RCC 7860 (cell line): ENCODE measurements around the gene LSM3.
"Not testable (repeated sequence)": the region's sequence is repeated elsewhere in the genome, so short reads cannot be mapped to it uniquely, and the experiment has no call there.

Experiments used
- DNase-seq: peaks from one replicate; pipeline ENCODE4 v3.0.0-alpha.2; 2015; ENCODE audit warnings: low spot score
- FAIRE-seq: peaks from 2 replicates; lab custom pipeline; 2012; peaks lifted over from hg19 to GRCh38; lab: Jason Lieb, UNC

LSM3 gene

DNA sequence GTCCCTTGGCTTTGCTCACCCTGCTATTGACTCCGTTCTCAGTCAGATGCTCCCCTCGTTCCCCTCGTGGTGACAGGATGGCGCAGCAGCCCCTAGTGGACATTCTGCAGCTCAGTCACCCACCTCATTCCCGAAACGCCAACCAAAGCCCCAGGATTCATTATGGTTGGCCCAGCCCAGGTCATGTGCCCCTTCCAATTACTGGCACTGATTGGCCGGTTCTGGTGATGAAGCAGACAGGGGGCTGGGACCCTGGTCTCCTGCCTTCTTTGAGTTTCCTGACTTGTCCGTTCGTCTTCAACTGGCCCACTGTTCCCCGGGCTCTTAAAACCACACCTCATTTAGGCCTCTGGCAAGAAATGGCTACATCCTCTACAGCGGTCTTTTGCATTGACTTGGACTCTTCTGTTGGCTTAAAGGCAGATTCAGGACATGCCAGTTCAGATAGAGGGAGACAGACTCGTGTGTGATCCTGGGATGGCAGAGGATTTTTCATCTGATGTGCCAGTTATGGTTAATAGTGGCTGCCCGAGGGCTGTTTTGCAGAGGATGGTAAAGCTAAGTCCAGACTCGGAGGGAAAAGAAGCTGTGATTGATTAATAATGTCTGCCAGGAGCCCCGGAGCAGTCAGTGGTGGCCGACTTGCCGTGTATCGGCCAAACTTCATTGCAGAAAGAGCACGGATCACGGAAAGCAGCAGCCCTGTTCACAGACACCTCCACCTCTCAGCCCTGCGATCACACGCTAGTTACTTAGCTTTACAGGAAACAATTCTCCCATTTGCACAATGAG, 37.8 kb downstream of the LSM3 start:
- no peak for DNase-seq
- FAIRE-seq: no peak

DNA sequence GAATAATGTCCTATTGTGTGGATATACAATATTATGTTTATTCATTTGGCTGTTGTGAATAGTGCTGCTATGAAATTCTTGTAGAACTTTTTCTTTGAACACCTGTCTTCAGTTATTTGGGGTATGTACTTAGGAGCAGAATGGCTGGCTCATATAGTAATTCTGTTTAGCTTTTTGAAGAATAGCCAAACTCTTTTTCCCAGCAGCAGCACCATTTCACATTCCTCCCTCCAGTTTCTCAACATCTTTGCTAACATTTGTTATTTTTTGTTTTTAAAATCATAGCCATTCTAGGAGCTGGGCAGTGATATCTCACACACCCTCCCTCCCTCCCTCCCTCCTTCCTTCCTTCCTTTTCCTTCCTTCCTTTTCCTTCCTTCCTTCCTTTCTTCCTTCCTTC, 39.7 kb downstream of the LSM3 start:
- no peak for FAIRE-seq

DNA sequence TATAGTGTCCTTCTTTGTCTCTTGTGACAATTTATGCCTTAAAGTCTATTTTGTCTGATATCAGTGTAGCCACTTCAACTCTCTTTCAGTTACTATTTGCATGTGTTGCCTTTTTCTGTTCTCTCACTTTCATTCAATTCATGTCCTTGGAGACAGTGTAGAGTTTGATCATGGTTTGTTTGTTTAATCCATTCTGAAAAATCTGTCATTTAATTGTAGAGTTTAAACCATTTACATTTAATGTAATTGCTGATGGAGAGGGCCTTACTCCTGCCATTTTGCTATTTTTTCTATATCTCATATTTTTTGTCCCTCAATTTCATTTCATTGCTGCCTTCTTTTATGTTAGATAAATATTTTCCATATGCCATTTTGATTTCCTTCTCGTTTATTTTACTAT, 42.3 kb downstream of the LSM3 start:
- DNase-seq: no peak
- FAIRE-seq: no peak

More for the DNA sequence above, 39.7 kb downstream of the LSM3 start:
- no peak for DNase-seq

DNA sequence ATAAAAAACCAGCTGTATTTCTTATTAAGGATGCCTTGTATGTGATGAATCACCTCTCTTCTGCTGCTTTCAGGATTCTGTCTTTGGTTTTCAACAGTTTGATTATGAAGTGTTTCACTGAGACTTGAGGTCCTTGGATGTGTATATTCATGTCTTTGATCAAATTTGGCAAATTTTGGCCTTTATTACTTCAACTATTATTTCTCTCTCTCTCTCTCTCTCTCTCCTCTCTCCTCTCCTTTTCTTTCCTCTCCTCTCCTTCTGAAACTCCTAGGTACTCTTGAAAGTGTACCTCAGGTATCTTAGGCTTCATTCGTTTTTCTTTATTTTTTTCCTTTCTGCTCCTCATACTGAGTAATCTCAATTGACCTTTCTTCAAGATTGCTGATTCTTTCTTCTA, 43.3 kb downstream of the LSM3 start:
- FAIRE-seq: no peak
- no peak for DNase-seq

DNA sequence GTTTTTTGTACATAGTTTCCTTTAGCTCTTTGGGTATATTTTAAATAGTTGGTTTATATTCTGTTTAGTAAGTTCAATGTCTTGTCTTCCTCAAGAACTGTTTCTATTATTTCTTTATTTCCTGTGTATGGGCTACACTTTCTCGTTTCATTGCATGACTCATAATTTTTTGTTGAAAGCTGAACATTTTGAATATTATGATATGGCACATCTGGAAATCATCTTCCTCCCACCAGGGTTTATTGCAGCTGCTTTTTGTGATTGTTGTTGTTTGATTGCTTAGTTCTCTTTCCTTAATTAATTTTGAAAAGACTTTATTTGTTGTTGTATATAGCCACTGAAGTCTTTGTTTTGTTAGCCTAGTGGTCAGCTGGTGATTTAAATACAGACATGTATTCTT, 43.8 kb downstream of the LSM3 start:
- no peak for DNase-seq
- FAIRE-seq: no peak

DNA sequence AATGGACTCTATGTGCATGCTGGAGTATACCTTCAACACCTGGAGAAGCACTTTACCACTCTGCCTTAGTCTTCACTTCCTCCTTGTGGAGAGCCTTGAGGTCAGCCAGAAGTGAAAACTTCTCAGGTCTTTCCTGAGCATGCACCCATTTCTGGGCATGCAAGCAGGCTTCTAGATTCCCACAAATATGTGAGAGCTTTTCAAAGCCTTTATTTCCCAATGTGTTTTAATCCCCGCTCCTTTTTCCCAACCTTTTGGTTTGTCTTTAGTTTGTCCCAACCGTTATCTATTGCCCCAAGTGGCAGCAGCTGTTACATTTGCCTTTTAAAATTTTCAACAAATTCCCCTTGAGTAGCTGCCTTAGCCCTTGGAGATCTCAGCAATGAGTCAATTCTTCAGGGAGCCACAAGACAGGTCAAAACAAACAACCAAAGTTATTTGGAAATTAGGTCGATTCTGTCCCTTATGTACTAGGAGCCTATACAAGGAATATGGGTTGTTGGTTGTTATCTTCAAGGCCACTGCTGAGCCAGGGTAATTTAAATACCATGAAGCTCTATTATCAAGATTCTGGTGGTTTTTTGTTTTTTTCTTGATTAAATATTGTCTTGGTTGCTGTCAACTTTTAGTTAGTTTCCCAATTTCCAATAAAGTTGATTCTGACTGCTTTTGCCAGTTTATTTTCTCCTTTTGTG, 44.4 kb downstream of the LSM3 start:
- FAIRE-seq: no peak
- DNase-seq: no peak

DNA sequence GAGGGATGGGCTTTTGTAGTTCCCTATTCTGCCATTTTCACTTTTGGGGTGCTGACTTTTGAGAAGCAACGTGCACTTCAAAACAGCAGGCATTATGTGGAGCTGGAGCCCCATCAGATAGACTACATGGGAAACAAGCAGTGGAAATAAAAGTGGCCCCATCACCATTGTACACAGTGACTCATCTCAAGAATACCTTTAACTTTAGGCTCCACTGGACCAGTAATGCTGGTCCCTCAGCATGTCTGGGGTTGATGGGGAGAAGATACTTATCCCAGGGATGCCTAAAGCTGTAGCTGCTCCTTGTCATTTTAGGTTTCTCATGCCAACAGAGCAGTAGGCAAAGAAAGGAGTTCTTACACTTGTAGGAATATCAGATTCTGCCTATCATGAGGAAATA, 45.0 kb downstream of the LSM3 start:
- no peak for DNase-seq
- no peak for FAIRE-seq

DNA sequence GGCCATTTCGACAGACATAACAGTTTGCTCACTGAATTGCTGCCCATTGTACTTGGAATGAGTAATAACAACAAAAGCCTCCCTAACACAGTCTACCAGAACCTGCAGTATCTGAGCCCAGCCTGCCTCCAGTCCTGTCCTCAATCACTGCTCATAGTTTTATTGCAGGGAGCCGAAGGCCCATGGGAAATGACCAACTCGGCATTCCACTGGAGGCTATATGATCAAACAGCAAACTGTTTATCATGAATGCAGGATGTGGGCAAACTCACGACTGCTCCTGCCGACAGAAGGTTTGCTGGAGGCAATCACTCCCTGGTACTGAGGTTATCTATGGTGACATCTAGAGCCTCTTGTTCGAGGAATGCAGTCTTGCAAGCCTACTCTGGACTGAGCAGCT, 46.3 kb downstream of the LSM3 start:
- DNase-seq: no peak
- no peak for FAIRE-seq

DNA sequence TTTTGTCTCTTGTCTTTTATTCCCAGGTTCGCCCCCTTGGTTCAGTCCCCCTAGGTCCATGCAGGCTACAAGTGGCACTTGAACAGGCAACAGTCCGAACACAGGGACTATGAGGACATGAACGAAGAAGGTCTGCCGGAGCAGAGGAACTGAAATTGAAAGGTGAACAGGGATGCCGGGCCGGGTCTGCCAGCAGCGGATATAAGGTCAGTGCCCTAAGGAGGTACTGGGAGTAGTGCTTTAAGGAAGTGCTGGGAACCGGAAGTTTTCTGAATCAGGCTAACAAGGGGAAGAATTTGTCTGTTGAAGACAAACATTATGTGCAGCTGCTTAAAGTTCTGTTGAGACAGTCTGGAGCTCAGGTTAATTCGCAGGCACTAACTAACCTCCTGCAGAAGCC, 46.8 kb downstream of the LSM3 start:
- no peak for FAIRE-seq
- no peak for DNase-seq

DNA sequence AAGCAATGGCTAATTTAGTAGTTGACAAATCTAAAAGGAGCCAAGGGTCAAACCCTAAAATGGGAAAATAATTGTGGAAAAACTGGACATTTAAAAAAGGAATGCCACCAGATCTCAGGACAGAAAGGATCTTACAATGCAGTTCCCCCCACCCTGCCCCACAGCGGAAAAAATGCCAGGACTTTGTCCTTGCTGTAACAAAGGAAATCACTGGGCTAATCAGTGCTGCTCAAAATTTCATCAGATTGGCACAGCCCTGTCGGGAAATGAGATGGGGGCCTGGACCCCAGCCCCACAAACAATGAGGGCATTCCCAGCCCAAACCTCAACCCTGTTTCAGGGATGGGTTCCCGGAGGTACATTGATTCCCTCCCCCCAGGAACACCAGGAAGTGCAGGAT, 47.7 kb downstream of the LSM3 start:
- not testable (repeated sequence) for DNase-seq, FAIRE-seq

DNA sequence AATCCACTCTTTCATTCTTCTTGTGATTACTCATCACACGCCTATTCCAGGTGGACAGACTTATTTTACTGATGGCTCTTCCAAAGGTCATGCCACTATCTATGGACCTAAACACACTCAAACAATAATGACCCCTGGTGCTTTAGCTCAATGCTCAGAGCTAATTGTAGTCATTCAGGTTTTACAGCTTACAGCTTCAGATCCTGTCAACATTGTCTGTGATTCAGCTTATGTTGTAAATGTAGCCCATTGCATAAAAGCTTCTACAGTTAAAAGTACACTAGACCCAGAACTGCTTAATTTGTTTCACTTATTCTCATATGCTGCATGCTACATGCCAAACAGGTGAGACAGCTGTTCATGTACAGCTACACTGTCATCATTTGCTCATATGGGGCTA, 49.2 kb downstream of the LSM3 start:
- FAIRE-seq: no peak
- no peak for DNase-seq

DNA sequence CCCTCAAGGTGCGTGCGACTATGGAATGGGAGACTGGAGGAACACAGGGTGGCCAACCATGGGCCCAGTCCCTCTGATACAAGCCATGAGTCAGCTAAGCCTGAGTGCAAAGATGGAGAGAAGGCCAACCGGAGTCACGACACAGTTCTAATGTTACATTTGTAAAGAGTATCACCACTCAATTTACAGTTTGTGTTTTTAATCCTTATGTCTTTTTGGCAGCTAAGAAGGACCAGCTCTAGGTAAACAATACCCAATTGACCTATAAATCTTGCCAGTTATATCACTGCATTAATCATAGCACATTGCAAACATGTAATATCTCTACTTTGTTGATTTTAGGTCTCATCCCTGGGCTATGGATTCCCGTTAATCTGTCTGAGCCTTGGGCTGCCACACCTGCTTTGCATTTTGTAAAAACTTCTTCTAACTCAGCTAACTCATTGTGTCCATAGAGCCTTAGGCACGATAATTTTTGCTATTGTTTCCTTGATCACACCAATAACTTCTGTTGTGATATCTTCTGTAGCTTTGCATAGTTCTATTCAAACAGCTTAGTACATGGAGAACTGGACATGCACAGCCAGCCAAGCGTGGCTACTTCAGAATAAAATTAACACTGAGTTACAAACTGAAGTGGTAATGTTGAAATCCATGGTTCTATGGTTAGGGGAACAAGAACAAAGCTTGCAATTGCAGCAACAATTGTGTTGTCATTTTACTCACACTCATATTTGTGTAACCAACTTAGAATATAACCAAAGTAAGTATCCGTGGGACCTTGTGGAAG, 50.3 kb downstream of the LSM3 start:
- DNase-seq: no peak
- FAIRE-seq: no peak

DNA sequence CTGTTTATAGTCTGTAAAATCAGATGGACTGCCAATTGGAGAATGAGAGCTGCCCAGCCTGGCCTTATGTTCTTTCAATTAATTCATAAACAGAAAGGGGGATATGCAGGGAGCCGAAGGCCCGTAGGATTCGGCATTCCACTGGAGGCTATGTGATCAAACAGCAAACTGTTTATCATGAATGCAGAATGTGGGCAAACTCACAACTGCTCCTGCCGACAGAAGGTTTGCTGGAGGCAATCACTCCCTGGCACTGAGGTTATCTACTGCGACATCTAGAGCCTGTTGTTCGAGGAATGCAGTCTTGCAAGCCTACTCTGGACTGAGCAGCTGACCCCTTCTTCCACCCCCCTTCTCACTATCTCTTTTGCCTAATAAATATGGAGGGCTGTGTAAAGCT, 51.1 kb downstream of the LSM3 start:
- not testable (repeated sequence) for DNase-seq, FAIRE-seq

DNA sequence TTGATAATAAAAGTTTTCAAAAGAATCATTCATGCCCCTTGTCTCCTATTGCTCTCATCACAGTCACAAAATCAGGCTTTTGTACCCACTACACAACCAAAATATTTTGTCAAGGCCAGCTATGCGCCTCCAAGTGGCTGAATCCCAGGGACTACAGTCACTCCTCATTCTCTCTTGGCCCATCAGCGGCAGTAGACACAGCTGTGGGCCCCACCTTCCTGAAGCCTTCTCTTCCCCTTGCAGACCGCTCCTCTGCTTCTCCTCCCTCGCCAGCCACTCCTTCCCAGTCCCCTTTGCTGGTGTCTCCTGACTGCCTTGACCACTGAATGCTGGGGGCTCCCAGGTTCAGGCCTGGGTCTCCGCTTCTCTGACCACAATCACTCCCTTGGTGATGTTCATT, 52.1 kb downstream of the LSM3 start:
- no peak for FAIRE-seq
- no peak for DNase-seq

DNA sequence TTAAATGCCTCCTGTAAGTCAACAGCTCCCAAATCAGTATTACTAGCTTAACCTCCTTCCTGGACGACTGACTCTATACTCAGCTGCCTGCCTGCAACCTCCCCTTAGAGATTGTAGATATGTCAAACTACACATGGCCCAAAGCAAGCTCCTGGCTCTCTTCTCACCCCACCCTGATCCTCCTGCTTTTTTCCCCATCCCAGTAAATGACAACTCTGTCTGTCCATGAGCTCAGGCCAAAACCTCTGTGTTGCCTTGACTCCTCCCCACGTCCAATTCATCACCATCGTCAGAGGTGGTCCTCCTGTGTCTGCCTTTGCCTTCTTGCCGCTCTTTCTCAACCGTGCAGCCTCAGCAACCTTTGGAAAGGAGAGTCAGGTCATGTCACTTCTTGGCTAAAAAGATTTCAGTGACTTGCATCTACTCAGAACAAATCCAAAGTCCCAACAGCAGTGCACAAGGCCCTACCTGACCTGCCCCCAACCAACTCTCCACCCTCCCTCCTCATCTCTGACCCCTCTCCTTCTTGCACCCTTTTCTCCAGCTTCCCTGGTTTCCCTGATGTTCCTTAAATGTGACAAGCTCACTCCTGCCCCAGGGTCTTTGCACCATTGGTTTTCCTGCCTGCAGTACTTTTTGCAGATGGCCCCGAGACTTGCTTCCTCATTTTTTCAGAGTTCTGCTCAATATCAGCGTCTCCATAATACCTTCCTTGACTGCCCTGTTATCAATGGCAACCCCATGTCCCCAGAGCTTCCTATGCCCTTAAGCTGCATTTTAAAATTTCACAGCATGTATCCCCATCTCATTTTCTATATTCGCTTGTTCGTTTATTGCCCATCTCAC, 52.8 kb downstream of the LSM3 start:
- DNase-seq: no peak
- FAIRE-seq: no peak

DNA sequence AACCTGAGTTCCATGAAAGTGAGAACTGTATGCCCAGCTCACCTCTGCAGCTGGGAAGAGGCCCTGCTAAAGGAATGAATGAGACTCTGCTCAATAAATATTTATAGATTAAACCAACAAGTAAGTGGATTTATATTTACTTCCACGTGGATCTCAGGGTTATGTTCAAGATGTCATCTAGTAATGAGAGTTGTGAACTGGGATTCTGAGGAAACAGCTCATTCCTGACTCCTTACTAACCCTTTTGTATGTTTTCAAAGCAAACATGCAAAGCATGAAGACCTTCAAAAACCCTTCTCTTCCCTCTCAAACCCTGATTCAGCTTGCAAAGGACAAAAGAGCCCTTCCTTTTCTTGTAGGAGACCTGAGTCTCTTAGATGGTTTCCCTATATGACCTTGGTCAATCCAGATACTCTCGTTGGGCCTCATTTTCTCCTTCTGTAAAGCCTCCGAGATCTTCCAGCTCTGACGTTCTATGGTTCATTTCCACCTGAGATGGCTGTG, 53.4 kb downstream of the LSM3 start:
- no peak for FAIRE-seq
- no peak for DNase-seq

DNA sequence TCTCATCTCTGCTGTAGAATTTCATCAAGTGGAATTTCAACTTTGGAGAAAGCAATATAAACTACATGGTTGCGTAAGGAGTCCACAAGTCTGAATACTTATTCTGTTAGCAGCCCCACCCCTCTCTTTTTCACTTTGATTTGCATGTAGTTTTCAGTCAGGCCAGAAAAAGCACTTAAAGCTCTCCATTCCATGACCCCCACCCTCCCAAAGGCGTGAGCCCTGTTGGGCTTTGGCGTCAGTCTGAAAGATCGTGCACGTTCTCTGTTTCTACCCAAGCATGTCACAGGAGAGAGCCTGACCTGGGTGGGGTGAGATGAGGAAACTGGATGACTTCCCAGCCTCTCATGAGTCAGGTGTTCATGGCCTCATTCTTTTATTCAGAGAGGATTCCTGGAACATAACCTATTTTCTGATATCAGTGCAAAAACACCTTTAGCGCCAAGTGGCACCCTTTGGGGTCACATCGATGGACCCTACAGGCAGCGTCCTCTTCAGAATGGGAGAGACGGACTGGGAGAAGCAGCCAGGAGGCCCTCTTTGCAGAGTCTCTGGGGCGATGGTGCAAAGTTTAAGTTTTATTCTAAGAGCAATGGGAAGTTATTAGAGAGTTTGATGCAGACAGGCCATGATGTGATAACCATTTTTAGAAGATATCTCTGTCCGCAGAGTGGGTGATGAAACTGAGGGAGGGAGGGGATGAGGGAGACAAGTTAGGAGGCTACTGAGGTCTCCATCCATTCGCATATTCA, 55.8 kb downstream of the LSM3 start:
- FAIRE-seq: no peak

DNA sequence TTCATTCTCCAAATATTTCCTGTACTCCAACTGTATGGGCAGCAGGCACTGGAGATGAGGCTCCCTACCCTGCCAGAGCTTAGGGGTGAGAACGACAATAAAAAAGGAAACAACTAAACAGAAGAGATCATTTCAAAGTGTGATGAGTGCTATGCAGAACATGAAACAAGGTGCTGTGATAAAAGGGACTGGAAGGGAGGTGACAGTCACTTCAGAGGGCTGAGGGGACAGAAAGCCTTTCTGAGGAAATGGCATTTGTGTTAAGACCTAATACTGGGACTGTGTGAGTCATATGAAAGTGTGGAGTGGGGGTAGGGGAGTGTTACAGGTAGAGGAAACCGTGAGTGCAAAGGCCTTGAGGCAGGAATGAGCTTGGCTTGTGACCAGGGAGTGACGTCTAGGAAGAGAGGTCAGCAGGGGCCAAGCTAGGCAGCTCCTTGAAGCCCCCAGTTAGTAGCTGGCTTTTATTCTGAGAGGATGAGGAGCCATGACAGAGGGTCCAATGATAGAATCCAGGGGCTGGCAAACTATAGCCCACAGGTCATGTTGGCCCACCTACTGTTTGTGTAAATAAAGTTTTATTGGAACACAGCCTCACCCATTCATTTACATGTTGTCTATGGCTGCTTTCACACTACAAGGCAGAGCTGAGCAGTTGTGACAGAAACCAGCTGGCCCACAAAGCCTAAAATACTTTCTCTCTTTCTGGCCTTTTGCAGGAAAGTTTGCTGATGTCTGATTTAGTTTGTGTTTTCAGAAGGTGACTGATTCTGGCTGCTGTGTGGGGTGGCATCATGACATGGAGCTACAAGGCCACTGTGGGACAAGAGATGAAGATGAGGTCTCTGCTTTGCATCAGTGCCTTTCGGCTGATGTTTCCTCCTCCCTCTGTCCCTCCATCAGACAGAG, 56.6 kb downstream of the LSM3 start:
- DNase-seq (no peak), FAIRE-seq (no peak)

More for the DNA sequence above, 55.8 kb downstream of the LSM3 start:
- no peak for DNase-seq

DNA sequence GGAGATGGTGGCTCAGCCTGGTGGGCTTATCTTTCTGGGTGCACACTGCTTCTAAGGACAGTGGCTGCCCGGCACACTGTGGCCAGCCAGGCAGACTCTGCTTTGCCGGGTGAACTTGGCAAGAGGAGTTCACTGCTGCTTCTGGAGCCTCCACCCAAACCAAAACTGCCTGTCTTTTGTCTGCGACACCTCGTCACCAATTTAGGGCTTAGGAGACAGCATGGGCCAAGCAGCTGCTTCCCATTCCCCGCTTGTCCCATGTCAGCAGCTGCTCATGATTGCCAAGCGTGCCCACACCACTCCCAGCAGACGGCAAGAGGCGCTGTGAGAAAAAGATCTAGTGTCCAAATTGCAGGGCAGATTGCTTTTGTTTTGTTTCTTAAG, 57.3 kb downstream of the LSM3 start:
- DNase-seq (no peak), FAIRE-seq (no peak)
